ENCODE data around the gene PCGF2.

The PCGF2 gene

DNA sequence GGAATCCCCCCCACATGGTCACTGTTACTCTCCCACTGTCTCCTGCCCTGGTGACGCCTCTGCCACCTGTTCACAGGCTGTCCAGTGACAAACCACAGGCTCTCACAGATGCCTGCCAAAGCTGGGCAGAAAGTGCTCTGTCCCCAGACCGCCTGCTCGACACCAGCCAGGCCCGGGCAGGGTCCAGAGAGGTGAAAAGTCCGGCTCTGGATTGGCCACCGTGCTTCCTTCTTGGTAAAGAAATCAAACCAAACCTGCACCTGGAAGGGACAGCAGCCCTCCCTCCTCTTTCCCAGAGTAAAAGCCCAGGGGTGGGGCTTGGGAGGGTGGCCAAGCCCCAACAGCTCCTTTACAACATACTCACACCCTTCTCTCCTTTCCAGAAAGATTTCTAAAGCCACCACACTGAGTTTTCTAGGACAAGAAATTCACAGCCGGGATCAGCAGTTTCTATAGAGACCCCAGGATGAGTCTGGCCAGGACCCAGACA, 6.2 kb downstream of the PCGF2 start:
- no peak overlapping the region for H3K27ac ChIP-seq (ENCODE audit: low read depth, low read length, poor library complexity, severe bottlenecking)
- TF ChIP-seq, protein P1, sequence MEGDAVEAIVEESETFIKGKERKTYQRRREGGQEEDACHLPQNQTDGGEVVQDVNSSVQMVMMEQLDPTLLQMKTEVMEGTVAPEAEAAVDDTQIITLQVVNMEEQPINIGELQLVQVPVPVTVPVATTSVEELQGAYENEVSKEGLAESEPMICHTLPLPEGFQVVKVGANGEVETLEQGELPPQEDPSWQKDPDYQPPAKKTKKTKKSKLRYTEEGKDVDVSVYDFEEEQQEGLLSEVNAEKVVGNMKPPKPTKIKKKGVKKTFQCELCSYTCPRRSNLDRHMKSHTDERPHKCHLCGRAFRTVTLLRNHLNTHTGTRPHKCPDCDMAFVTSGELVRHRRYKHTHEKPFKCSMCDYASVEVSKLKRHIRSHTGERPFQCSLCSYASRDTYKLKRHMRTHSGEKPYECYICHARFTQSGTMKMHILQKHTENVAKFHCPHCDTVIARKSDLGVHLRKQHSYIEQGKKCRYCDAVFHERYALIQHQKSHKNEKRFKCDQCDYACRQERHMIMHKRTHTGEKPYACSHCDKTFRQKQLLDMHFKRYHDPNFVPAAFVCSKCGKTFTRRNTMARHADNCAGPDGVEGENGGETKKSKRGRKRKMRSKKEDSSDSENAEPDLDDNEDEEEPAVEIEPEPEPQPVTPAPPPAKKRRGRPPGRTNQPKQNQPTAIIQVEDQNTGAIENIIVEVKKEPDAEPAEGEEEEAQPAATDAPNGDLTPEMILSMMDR (IDR thresholded peaks at IDR 0.05; ENCODE audit: low read length), result no peak
- no peak overlapping the region for H3K4me2 ChIP-seq (ENCODE audit: low read length)
- no peak overlapping the region for H3K4me3 ChIP-seq (ENCODE audit: low read depth, low read length, poor library complexity, severe bottlenecking)
- no peaks in the 10 kb centered on the region for H3K9me2 ChIP-seq (ENCODE audit: low read depth, low read length)
- H3K9me3 ChIP-seq (ENCODE audit: low read length), result no peaks in the 10 kb centered on the region
- no peak overlapping the region for H2AFZ ChIP-seq (ENCODE audit: low read length)
- no peaks in the 10 kb centered on the region for H3F3A ChIP-seq (ENCODE audit: insufficient read depth, low read length)
- no peak overlapping the region for H3K9ac ChIP-seq (ENCODE audit: low read length)
- no peaks in the 10 kb centered on the region for H3K79me2 ChIP-seq (ENCODE audit: insufficient read depth, low read length)
- peaks cover 26% of the 10 kb centered on the region for H3K4me1 ChIP-seq (ENCODE audit: insufficient read depth, low read length, severe bottlenecking)
- H3K36me3 ChIP-seq (ENCODE audit: insufficient read depth, low read length), result no peaks in the 10 kb centered on the region
- H3K27me3 ChIP-seq (ENCODE audit: insufficient read depth, low read length), result peaks cover 7% of the 10 kb centered on the region; the same call in 1 of the 2 replicates
- H4K20me1 ChIP-seq (ENCODE audit: insufficient read depth, low read length), result no peaks in the 10 kb centered on the region

DNA sequence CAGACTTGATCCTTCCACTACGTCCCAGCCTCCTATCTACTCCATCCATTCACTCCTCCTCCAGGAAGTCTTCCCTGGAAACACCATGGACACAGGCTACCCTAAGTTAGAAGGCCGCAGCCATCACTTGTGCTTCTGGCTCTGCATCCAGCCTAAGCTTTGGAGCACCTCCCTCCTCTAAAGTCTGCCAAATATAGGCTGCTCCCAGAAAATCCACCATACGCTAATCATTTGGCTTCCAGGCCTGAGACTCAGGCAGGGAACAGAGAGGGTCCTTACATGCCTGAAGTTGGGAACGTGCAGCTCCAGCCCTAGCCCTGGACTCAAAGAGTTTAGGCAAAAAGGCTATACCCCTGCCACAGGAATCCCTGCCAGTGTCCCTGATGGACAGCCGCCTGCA, 6.7 kb downstream of the PCGF2 start:
- H3K4me2 ChIP-seq (ENCODE audit: low read length), result no peak overlapping the region
- no peaks in the 10 kb centered on the region for H3K9me2 ChIP-seq (ENCODE audit: low read depth, low read length)
- no peak overlapping the region for H3K4me3 ChIP-seq (ENCODE audit: low read depth, low read length, poor library complexity, severe bottlenecking)
- H2AFZ ChIP-seq (ENCODE audit: low read length), result no peak overlapping the region
- H3K79me2 ChIP-seq (ENCODE audit: insufficient read depth, low read length), result no peaks in the 10 kb centered on the region
- peaks cover 7% of the 10 kb centered on the region; the same call in 1 of the 2 replicates for H3K27me3 ChIP-seq (ENCODE audit: insufficient read depth, low read length)
- no peaks in the 10 kb centered on the region for H3K36me3 ChIP-seq (ENCODE audit: insufficient read depth, low read length)
- H4K20me1 ChIP-seq (ENCODE audit: insufficient read depth, low read length), result no peaks in the 10 kb centered on the region
- H3F3A ChIP-seq (ENCODE audit: insufficient read depth, low read length), result no peaks in the 10 kb centered on the region
- H3K4me1 ChIP-seq (ENCODE audit: insufficient read depth, low read length, severe bottlenecking), result peaks cover 21% of the 10 kb centered on the region
- H3K9me3 ChIP-seq (ENCODE audit: low read length), result no peaks in the 10 kb centered on the region
- H3K27ac ChIP-seq (ENCODE audit: low read depth, low read length, poor library complexity, severe bottlenecking), result no peak overlapping the region
- TF ChIP-seq, protein P1 (IDR thresholded peaks at IDR 0.05; ENCODE audit: low read length), result no peak
- TF ChIP-seq EZH2 (IDR thresholded peaks at IDR 0.05; ENCODE audit: borderline replicate concordance, low read length), result no peak
- H3K9ac ChIP-seq (ENCODE audit: low read length), result no peak overlapping the region

DNA sequence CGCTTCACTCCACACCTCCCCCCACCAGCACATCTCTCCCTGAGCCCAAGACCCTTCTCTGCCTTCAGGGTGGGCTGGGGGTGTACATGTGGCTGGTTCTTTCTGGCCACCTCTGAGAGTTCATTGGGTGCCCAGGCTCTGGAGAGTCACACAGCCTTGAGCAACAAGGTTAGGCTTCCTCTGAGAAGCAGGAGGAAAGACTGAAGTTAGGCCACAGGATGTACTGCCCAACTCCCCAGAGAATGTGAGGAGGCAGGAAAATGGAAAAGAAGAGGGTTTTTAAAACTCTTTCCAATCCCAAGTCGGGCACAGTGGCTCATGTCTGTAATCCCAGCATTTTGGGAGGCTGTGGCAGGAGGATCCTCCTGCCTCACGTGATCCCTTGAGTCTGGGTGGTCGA, 7.3 kb downstream of the PCGF2 start:
- no peak overlapping the region for H2AFZ ChIP-seq (ENCODE audit: low read length)
- H3K4me3 ChIP-seq (ENCODE audit: low read depth, low read length, poor library complexity, severe bottlenecking), result no peak overlapping the region
- H3K4me1 ChIP-seq (ENCODE audit: insufficient read depth, low read length, severe bottlenecking), result peaks cover 15% of the 10 kb centered on the region
- H3K4me2 ChIP-seq (ENCODE audit: low read length), result no peak overlapping the region
- H3K27ac ChIP-seq (ENCODE audit: low read depth, low read length, poor library complexity, severe bottlenecking), result no peak overlapping the region
- no peaks in the 10 kb centered on the region for H3K9me2 ChIP-seq (ENCODE audit: low read depth, low read length)
- H3K9ac ChIP-seq (ENCODE audit: low read length), result no peak overlapping the region
- H3K36me3 ChIP-seq (ENCODE audit: insufficient read depth, low read length), result no peaks in the 10 kb centered on the region
- no peaks in the 10 kb centered on the region for H3K79me2 ChIP-seq (ENCODE audit: insufficient read depth, low read length)
- no peaks in the 10 kb centered on the region for H3K9me3 ChIP-seq (ENCODE audit: low read length)
- H3F3A ChIP-seq (ENCODE audit: insufficient read depth, low read length), result no peaks in the 10 kb centered on the region
- no peaks in the 10 kb centered on the region for H4K20me1 ChIP-seq (ENCODE audit: insufficient read depth, low read length)
- TF ChIP-seq EZH2 (IDR thresholded peaks at IDR 0.05; ENCODE audit: borderline replicate concordance, low read length), result no peak
- TF ChIP-seq, protein P1 (IDR thresholded peaks at IDR 0.05; ENCODE audit: low read length), result no peak
- peaks cover 9% of the 10 kb centered on the region; the same call in 1 of the 2 replicates for H3K27me3 ChIP-seq (ENCODE audit: insufficient read depth, low read length)

All from OCI-LY1 (cell line).